ENCODE data around the gene COL20A1.

DNA sequence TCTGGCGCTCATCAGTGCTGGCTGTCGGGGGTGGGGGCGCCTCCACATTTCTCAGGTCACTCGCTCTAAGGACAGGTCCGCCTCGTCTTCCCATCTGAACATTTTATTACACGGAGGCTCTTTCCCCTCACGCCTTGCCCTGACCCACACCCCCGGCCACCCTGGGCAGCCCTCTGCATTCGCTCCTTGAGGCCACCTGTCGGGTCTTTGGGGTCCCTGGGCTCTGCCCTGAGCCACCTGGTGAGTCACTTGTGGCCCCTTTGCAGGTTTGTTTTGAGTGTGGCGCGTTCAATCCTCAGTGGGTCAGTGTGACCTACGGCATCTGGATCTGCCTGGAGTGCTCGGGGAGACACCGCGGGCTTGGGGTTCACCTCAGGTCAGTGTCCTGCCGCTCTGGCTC, 17.2 kb upstream of the COL20A1 start:
- TF ChIP-seq POLR2A (IDR thresholded peaks at IDR 0.05; ENCODE audit: extremely low read depth, insufficient read length): no peak
- TF ChIP-seq, protein P1, sequence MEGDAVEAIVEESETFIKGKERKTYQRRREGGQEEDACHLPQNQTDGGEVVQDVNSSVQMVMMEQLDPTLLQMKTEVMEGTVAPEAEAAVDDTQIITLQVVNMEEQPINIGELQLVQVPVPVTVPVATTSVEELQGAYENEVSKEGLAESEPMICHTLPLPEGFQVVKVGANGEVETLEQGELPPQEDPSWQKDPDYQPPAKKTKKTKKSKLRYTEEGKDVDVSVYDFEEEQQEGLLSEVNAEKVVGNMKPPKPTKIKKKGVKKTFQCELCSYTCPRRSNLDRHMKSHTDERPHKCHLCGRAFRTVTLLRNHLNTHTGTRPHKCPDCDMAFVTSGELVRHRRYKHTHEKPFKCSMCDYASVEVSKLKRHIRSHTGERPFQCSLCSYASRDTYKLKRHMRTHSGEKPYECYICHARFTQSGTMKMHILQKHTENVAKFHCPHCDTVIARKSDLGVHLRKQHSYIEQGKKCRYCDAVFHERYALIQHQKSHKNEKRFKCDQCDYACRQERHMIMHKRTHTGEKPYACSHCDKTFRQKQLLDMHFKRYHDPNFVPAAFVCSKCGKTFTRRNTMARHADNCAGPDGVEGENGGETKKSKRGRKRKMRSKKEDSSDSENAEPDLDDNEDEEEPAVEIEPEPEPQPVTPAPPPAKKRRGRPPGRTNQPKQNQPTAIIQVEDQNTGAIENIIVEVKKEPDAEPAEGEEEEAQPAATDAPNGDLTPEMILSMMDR (IDR thresholded peaks at IDR 0.05; ENCODE audit: low read depth, low read length): no peak
- TF ChIP-seq, protein P2, sequence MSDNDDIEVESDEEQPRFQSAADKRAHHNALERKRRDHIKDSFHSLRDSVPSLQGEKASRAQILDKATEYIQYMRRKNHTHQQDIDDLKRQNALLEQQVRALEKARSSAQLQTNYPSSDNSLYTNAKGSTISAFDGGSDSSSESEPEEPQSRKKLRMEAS (IDR thresholded peaks at IDR 0.05; ENCODE audit: low read depth, low read length): no peak

Data from NB4 (cell line).